ENCODE data around the gene ARL15. TPM values are rescaled to one million over a fixed set of nuclear protein-coding genes. Genes with fewer than 3 reads are reported as not detected.

The ARL15 gene
- total and polyA plus RNA-seq, 2 of the 8 experiments (the other 6 are each of a cell fraction or from before 2014, with no cell fraction given) = 9.9 to 21.2 TPM

- H3K4ac ChIP-seq (replicated peaks; ENCODE audit: insufficient read length, low read depth, low read length) = no peak overlapping the region
- H3K27me3 ChIP-seq (replicated peaks in 1 of 4; ENCODE audit: control insufficient read depth in 3 of 4, extremely low read depth in 1 of 4, insufficient read depth in 3 of 4, low read length in 3 of 4) = no peaks in the 10 kb centered on the region
- H3K14ac ChIP-seq (ENCODE audit: insufficient read length) = no peak overlapping the region
- H2BK5ac ChIP-seq (ENCODE audit: low read depth, low read length) = no peak overlapping the region
- no peaks in the 10 kb centered on the region for H3K36me3 ChIP-seq (ENCODE audit: control insufficient read depth in 2 of 4, insufficient read depth in 4 of 4, low read length in 3 of 4)
- POLR2A ChIA-PET (ENCODE audit: partially characterized antibody) = no interaction called here
- no peaks in the 10 kb centered on the region for H4K20me1 ChIP-seq (replicated peaks in 1 of 2; ENCODE audit: control insufficient read depth in 1 of 2, insufficient read depth in 2 of 2, low read length in 2 of 2)
- H3K4me1 ChIP-seq (replicated peaks in 1 of 4; ENCODE audit: control insufficient read depth in 3 of 4, insufficient read depth in 4 of 4, low read length in 3 of 4) = peaks cover 0 to 6% (median 4%) of the 10 kb centered on the region in 4 experiments; a peak in 5 of 7 replicates
- no peaks in the 10 kb centered on the region for H3K9me3 ChIP-seq (ENCODE audit: insufficient read depth in 2 of 2, low read depth in 1 of 2, low read length in 1 of 2)
- no peak overlapping the region for H2BK15ac ChIP-seq (ENCODE audit: low read length)
- DNase-seq (ENCODE audit: low read depth in 1 of 2, low spot score in 2 of 2) (no peak), FAIRE-seq (no peak)
- no peak overlapping the region for H3K23ac ChIP-seq (ENCODE audit: insufficient read length)
- H3K4me2 ChIP-seq (ENCODE audit: insufficient read depth in 1 of 2, low read depth in 2 of 2, low read length in 2 of 2) = no peak overlapping the region
- H2AFZ ChIP-seq (ENCODE audit: low read length) = no peak overlapping the region
- TF ChIP-seq TEAD4 (IDR thresholded peaks at IDR 0.05; ENCODE audit: low read depth, low read length) = no peak
- TF ChIP-seq SP1 (IDR thresholded peaks at IDR 0.05; ENCODE audit: low read depth, low read length) = no peak
- no peak for TF ChIP-seq SIRT6 (IDR thresholded peaks at IDR 0.05; ENCODE audit: low read length)
- TF ChIP-seq TAF1 (IDR thresholded peaks at IDR 0.05; ENCODE audit: low read depth, low read length) = no peak
- TF ChIP-seq TAF7 (optimal IDR thresholded peaks at IDR 0.05; ENCODE audit: borderline replicate concordance, low read depth, low read length) = no peak
- no peak for TF ChIP-seq NANOG (IDR thresholded peaks at IDR 0.05; ENCODE audit: insufficient read depth, low read depth, low read length, poor library complexity, severe bottlenecking)
- no peak for TF ChIP-seq SUZ12 (IDR thresholded peaks at IDR 0.05; ENCODE audit: low read length)
- no peak for TF ChIP-seq RFX5 (IDR thresholded peaks at IDR 0.05; ENCODE audit: borderline replicate concordance, low read depth, low read length)
- TF ChIP-seq SP2 (IDR thresholded peaks at IDR 0.05; ENCODE audit: low read length) = no peak
- TF ChIP-seq GABPA (IDR thresholded peaks at IDR 0.05; ENCODE audit: borderline replicate concordance, insufficient read depth, low read length) = no peak
- TF ChIP-seq, protein P1, sequence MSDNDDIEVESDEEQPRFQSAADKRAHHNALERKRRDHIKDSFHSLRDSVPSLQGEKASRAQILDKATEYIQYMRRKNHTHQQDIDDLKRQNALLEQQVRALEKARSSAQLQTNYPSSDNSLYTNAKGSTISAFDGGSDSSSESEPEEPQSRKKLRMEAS (IDR thresholded peaks at IDR 0.05) = no peak
- TF ChIP-seq RBBP5 (IDR thresholded peaks at IDR 0.05; ENCODE audit: borderline replicate concordance, low read depth, low read length) = no peak
- no peak for TF ChIP-seq TCF12 (IDR thresholded peaks at IDR 0.05; ENCODE audit: low read depth, low read length)
- TF ChIP-seq PHF8 (conservative IDR thresholded peaks at IDR 0.05; ENCODE audit: low read depth, low read length) = no peak
- TF ChIP-seq JUN (IDR thresholded peaks at IDR 0.05; ENCODE audit: low read depth, low read length) = no peak
- no peak for TF ChIP-seq NRF1 (IDR thresholded peaks at IDR 0.05; ENCODE audit: low read depth, low read length)
- no peak overlapping the region for H2BK12ac ChIP-seq (ENCODE audit: low read depth, low read length)
- no peak overlapping the region for H4K5ac ChIP-seq (ENCODE audit: insufficient read length, low read depth, low read length)
- H3K9ac ChIP-seq (replicated peaks in 1 of 4; ENCODE audit: extremely low read depth in 1 of 4, low read depth in 3 of 4, low read length in 3 of 4) = no peak overlapping the region
- H3K4me3 ChIP-seq (ENCODE audit: extremely low read depth in 1 of 4, insufficient read depth in 2 of 4, low read depth in 3 of 4, low read length in 4 of 4) = no peak overlapping the region
- no peak overlapping the region for H4K91ac ChIP-seq (replicated peaks; ENCODE audit: insufficient read length, low read length)
- H3K27ac ChIP-seq (ENCODE audit: low read depth, low read length) = no peak overlapping the region
- H3K23me2 ChIP-seq (ENCODE audit: low read depth, low read length) = no peaks in the 10 kb centered on the region
- no peak overlapping the region for H3K56ac ChIP-seq (replicated peaks; ENCODE audit: insufficient read length, low read depth, low read length)
- H3K79me2 ChIP-seq (ENCODE audit: control insufficient read depth in 1 of 2, insufficient read depth in 2 of 2, low read length in 2 of 2) = no peaks in the 10 kb centered on the region
- H3K18ac ChIP-seq (ENCODE audit: extremely low read depth, low read length) = no peak overlapping the region
- WGBS, 2 experiments (ENCODE audit: extremely low coverage in 1 of 2, insufficient coverage in 1 of 2, insufficient read length in 1 of 2, insufficient replicate concordance in 2 of 2, low coverage in 1 of 2, low lambda C conversion rate in 2 of 2, missing lambda C conversion rate in 1 of 2) = 85% methylated on average over 1 of the region's 1 CpG; no CpG with 5 or more reads in 1 of the 2 experiments
- CTCF ChIA-PET (ENCODE audit: partially characterized antibody) = interaction anchor here (0.5 to 1.1 kb wide), 3 partner anchors 13 to 288 kb away, joined by 3 to 4 read pairs (median 3); no protein-coding TSS in a partner anchor
- no peak overlapping the region for H4K8ac ChIP-seq (ENCODE audit: extremely low read depth, insufficient read depth, low read length)
- H2BK20ac ChIP-seq (ENCODE audit: low read length) = no peak overlapping the region
- H2BK120ac ChIP-seq (replicated peaks; ENCODE audit: low read depth, low read length) = no peak overlapping the region
- no peaks in the 10 kb centered on the region for H3K79me1 ChIP-seq (ENCODE audit: low read depth, low read length)
- no peak overlapping the region for H2AK5ac ChIP-seq (ENCODE audit: low read depth, low read length)
Observed at GRCh38 chr5:53940921-53941320, 369.5 kb downstream of the ARL15 start.

Measured in H1 (cell line).